ENCODE data around the gene FAT1.
"Not testable (repeated sequence)": the region's sequence is repeated elsewhere in the genome, so short reads cannot be mapped to it uniquely, and the experiment has no call there.

GRCh38 chr4:186761956-186762355, 38.3 kb upstream of the FAT1 start:
- not testable (repeated sequence) for TF ChIP-seq POLR2A (IDR thresholded peaks at IDR 0.05; ENCODE audit: low read depth, low read length); CTCF (IDR thresholded peaks at IDR 0.05; ENCODE audit: extremely low read depth in 1 of 2, insufficient read depth in 1 of 2, low read depth in 1 of 2, low read length in 2 of 2); POLR2AphosphoS5 (IDR thresholded peaks at IDR 0.05; ENCODE audit: insufficient read depth, low read depth, low read length)
